ENCODE results near the gene VILL.

The VILL gene

GRCh38 chr3:37945156-37945806, 45.3 kb upstream of the VILL start:
- no peaks in the 10 kb centered on the region for H3K36me3 ChIP-seq (ENCODE audit: insufficient read depth, insufficient read length, low read length)
- no peaks in the 10 kb centered on the region for H3K27me3 ChIP-seq (ENCODE audit: insufficient read depth, insufficient read length)
- no peak for TF ChIP-seq YY1 (IDR thresholded peaks at IDR 0.05; ENCODE audit: insufficient read depth, insufficient read length)
- TF ChIP-seq SUZ12 (IDR thresholded peaks at IDR 0.05; ENCODE audit: extremely low read depth, insufficient read depth, insufficient read length): no peak
- no peak for TF ChIP-seq ZNF274 (IDR thresholded peaks at IDR 0.05; ENCODE audit: low read depth, low read length)
- no peak overlapping the region for H3K9ac ChIP-seq (ENCODE audit: insufficient read length, low read depth)
- no peaks in the 10 kb centered on the region for H3K4me1 ChIP-seq (ENCODE audit: insufficient read depth, insufficient read length)
- no peak overlapping the region for H3K4me3 ChIP-seq (ENCODE audit: insufficient read length, low read depth)
- H3K9me3 ChIP-seq (ENCODE audit: insufficient read depth, low read length): no peaks in the 10 kb centered on the region
- no peak for DNase-seq (ENCODE audit: low read depth, low spot score)

GRCh38 chr3:37945807-37946530, 44.6 kb upstream of the VILL start:
- no peaks in the 10 kb centered on the region for H3K4me1 ChIP-seq (ENCODE audit: insufficient read depth, insufficient read length)
- H3K4me3 ChIP-seq (ENCODE audit: insufficient read length, low read depth): no peak overlapping the region
- no peak for DNase-seq (ENCODE audit: low read depth, low spot score)

GRCh38 chr3:37946531-37946889, 44.1 kb upstream of the VILL start:
- Histone ChIP-seq H3K27me3 (ENCODE audit: insufficient read depth, insufficient read length) (no peaks in the 10 kb centered on the region), H3K36me3 (ENCODE audit: insufficient read depth, insufficient read length, low read length) (no peaks in the 10 kb centered on the region), H3K4me3 (ENCODE audit: insufficient read length, low read depth) (no peak overlapping the region), H3K9me3 (ENCODE audit: insufficient read depth, low read length) (no peaks in the 10 kb centered on the region), H3K9ac (ENCODE audit: insufficient read length, low read depth) (no peak overlapping the region), H3K4me1 (ENCODE audit: insufficient read depth, insufficient read length) (no peaks in the 10 kb centered on the region)
- no peak for DNase-seq (ENCODE audit: low read depth, low spot score)
- no peak for TF ChIP-seq ZNF274 (IDR thresholded peaks at IDR 0.05; ENCODE audit: low read depth, low read length)
- TF ChIP-seq YY1 (IDR thresholded peaks at IDR 0.05; ENCODE audit: insufficient read depth, insufficient read length): no peak
- no peak for TF ChIP-seq SUZ12 (IDR thresholded peaks at IDR 0.05; ENCODE audit: extremely low read depth, insufficient read depth, insufficient read length)

More at GRCh38 chr3:37945807-37946530, 44.6 kb upstream of the VILL start:
- TF ChIP-seq YY1 (IDR thresholded peaks at IDR 0.05; ENCODE audit: insufficient read depth, insufficient read length): no peak
- no peak for TF ChIP-seq SUZ12 (IDR thresholded peaks at IDR 0.05; ENCODE audit: extremely low read depth, insufficient read depth, insufficient read length)
- TF ChIP-seq ZNF274 (IDR thresholded peaks at IDR 0.05; ENCODE audit: low read depth, low read length): no peak
- Histone ChIP-seq H3K9ac (ENCODE audit: insufficient read length, low read depth) (no peak overlapping the region), H3K27me3 (ENCODE audit: insufficient read depth, insufficient read length) (no peaks in the 10 kb centered on the region), H3K9me3 (ENCODE audit: insufficient read depth, low read length) (no peaks in the 10 kb centered on the region), H3K36me3 (ENCODE audit: insufficient read depth, insufficient read length, low read length) (no peaks in the 10 kb centered on the region)

GRCh38 chr3:37949866-37950265, 40.7 kb upstream of the VILL start:
- Histone ChIP-seq H3K36me3 (ENCODE audit: insufficient read depth, insufficient read length, low read length) (peaks cover 17% of the 10 kb centered on the region), H3K9ac (ENCODE audit: insufficient read length, low read depth) (no peak overlapping the region), H3K27me3 (ENCODE audit: insufficient read depth, insufficient read length) (no peaks in the 10 kb centered on the region), H3K4me1 (ENCODE audit: insufficient read depth, insufficient read length) (no peaks in the 10 kb centered on the region), H3K4me3 (ENCODE audit: insufficient read length, low read depth) (no peak overlapping the region), H3K9me3 (ENCODE audit: insufficient read depth, low read length) (peaks cover 12% of the 10 kb centered on the region)
- TF ChIP-seq ZNF274 (IDR thresholded peaks at IDR 0.05; ENCODE audit: low read depth, low read length) (no peak), SUZ12 (IDR thresholded peaks at IDR 0.05; ENCODE audit: extremely low read depth, insufficient read depth, insufficient read length) (no peak), YY1 (IDR thresholded peaks at IDR 0.05; ENCODE audit: insufficient read depth, insufficient read length) (no peak)
- DNase-seq (ENCODE audit: low read depth, low spot score): no peak

- H3K4me1 ChIP-seq (ENCODE audit: insufficient read depth, insufficient read length): no peaks in the 10 kb centered on the region
- H3K9me3 ChIP-seq (ENCODE audit: insufficient read depth, low read length): peaks cover 12% of the 10 kb centered on the region
- H3K36me3 ChIP-seq (ENCODE audit: insufficient read depth, insufficient read length, low read length): peaks cover 29% of the 10 kb centered on the region
- no peaks in the 10 kb centered on the region for H3K27me3 ChIP-seq (ENCODE audit: insufficient read depth, insufficient read length)
- H3K9ac ChIP-seq (ENCODE audit: insufficient read length, low read depth): no peak overlapping the region
- no peak for DNase-seq (ENCODE audit: low read depth, low spot score)
- H3K4me3 ChIP-seq (ENCODE audit: insufficient read length, low read depth): no peak overlapping the region
- TF ChIP-seq YY1 (IDR thresholded peaks at IDR 0.05; ENCODE audit: insufficient read depth, insufficient read length) (no peak), SUZ12 (IDR thresholded peaks at IDR 0.05; ENCODE audit: extremely low read depth, insufficient read depth, insufficient read length) (no peak), ZNF274 (IDR thresholded peaks at IDR 0.05; ENCODE audit: low read depth, low read length) (no peak)
Observed at GRCh38 chr3:37952564-37952963, 38.0 kb upstream of the VILL start.

- no peak for DNase-seq (ENCODE audit: low read depth, low spot score)
- Histone ChIP-seq H3K4me1 (ENCODE audit: insufficient read depth, insufficient read length) (no peaks in the 10 kb centered on the region), H3K9ac (ENCODE audit: insufficient read length, low read depth) (no peak overlapping the region), H3K9me3 (ENCODE audit: insufficient read depth, low read length) (peaks cover 12% of the 10 kb centered on the region), H3K27me3 (ENCODE audit: insufficient read depth, insufficient read length) (no peaks in the 10 kb centered on the region), H3K36me3 (ENCODE audit: insufficient read depth, insufficient read length, low read length) (peaks cover 31% of the 10 kb centered on the region), H3K4me3 (ENCODE audit: insufficient read length, low read depth) (no peak overlapping the region)
- no peak for TF ChIP-seq ZNF274 (IDR thresholded peaks at IDR 0.05; ENCODE audit: low read depth, low read length)
- TF ChIP-seq SUZ12 (IDR thresholded peaks at IDR 0.05; ENCODE audit: extremely low read depth, insufficient read depth, insufficient read length): no peak
- no peak for TF ChIP-seq YY1 (IDR thresholded peaks at IDR 0.05; ENCODE audit: insufficient read depth, insufficient read length)
Observed at GRCh38 chr3:37953226-37953625, 37.4 kb upstream of the VILL start.

- Histone ChIP-seq H3K9me3 (ENCODE audit: insufficient read depth, low read length) (peaks cover 12% of the 10 kb centered on the region), H3K4me3 (ENCODE audit: insufficient read length, low read depth) (no peak overlapping the region), H3K4me1 (ENCODE audit: insufficient read depth, insufficient read length) (no peaks in the 10 kb centered on the region), H3K36me3 (ENCODE audit: insufficient read depth, insufficient read length, low read length) (peaks cover 35% of the 10 kb centered on the region), H3K9ac (ENCODE audit: insufficient read length, low read depth) (no peak overlapping the region), H3K27me3 (ENCODE audit: insufficient read depth, insufficient read length) (no peaks in the 10 kb centered on the region)
- no peak for DNase-seq (ENCODE audit: low read depth, low spot score)
- no peak for TF ChIP-seq SUZ12 (IDR thresholded peaks at IDR 0.05; ENCODE audit: extremely low read depth, insufficient read depth, insufficient read length)
- no peak for TF ChIP-seq ZNF274 (IDR thresholded peaks at IDR 0.05; ENCODE audit: low read depth, low read length)
- TF ChIP-seq YY1 (IDR thresholded peaks at IDR 0.05; ENCODE audit: insufficient read depth, insufficient read length): no peak
Observed at GRCh38 chr3:37953707-37954394, 36.7 kb upstream of the VILL start.
